Measurements from ENCODE around the gene KRTAP9-4.
"Not testable (repeated sequence)": the region's sequence is repeated elsewhere in the genome, so short reads cannot be mapped to it uniquely, and the experiment has no call there.

KRTAP9-4 gene

GRCh38 chr17:41249637-41250240 is at the start of gene KRTAP9-4:
TSS of gene KRTAP9-4 (plus strand) at chr17:41249687. CDS start at chr17:41249721, 34 bp downstream.
- DNase-seq (ENCODE audit: low read depth in 2 of 2) = not testable (repeated sequence)

GRCh38 chr17:41211845-41212466 is 37.5 kb upstream of the KRTAP9-4 start:
- DNase-seq (ENCODE audit: low read depth in 2 of 2) = no peak

GRCh38 chr17:41212524-41213169 is 36.8 kb upstream of the KRTAP9-4 start:
- DNase-seq (ENCODE audit: low read depth in 2 of 2) = no peak

GRCh38 chr17:41215681-41216080 is 33.8 kb upstream of the KRTAP9-4 start:
- no peak for DNase-seq (ENCODE audit: low read depth in 2 of 2)

- no peak for DNase-seq (ENCODE audit: low read depth in 2 of 2)
Measured at GRCh38 chr17:41223821-41224220, 25.7 kb upstream of the KRTAP9-4 start.

GRCh38 chr17:41226051-41226450 is 23.4 kb upstream of the KRTAP9-4 start:
- no peak for DNase-seq (ENCODE audit: low read depth in 2 of 2)

- DNase-seq (ENCODE audit: low read depth in 2 of 2) = not testable (repeated sequence)
Measured at GRCh38 chr17:41226598-41227095, 22.8 kb upstream of the KRTAP9-4 start, which contains the start of gene KRTAP9-2. TSS of gene KRTAP9-2 (plus strand) at chr17:41226648. CDS start at chr17:41226655, 7 bp downstream.

GRCh38 chr17:41230094-41230493 is 19.4 kb upstream of the KRTAP9-4 start:
- no peak for DNase-seq (ENCODE audit: low read depth in 2 of 2)

- no peak for DNase-seq (ENCODE audit: low read depth in 2 of 2)
Measured at GRCh38 chr17:41231731-41232130, 17.8 kb upstream of the KRTAP9-4 start.

- not testable (repeated sequence) for DNase-seq (ENCODE audit: low read depth in 2 of 2)
Measured at GRCh38 chr17:41232399-41233105, 16.9 kb upstream of the KRTAP9-4 start, which contains the start of gene KRTAP9-3. TSS of gene KRTAP9-3 (plus strand) at chr17:41232449. CDS start at chr17:41232502, 53 bp downstream.

- DNase-seq (ENCODE audit: low read depth in 2 of 2) = not testable (repeated sequence)
Measured at GRCh38 chr17:41237116-41237515, 12.4 kb upstream of the KRTAP9-4 start.

- not testable (repeated sequence) for DNase-seq (ENCODE audit: low read depth in 2 of 2)
Measured at GRCh38 chr17:41237949-41238437, 11.5 kb upstream of the KRTAP9-4 start, which contains the start of gene KRTAP9-8. TSS of gene KRTAP9-8 (plus strand) at chr17:41237999. CDS start at chr17:41238052, 53 bp downstream.

- DNase-seq (ENCODE audit: low read depth in 2 of 2) = not testable (repeated sequence)
Measured at GRCh38 chr17:41246995-41247787, 2.3 kb upstream of the KRTAP9-4 start.

- no peak for DNase-seq (ENCODE audit: low read depth in 2 of 2)
Measured at GRCh38 chr17:41251261-41251660, 1.8 kb downstream of the KRTAP9-4 start.

GRCh38 chr17:41254861-41255260 is 5.4 kb downstream of the KRTAP9-4 start:
- DNase-seq (ENCODE audit: low read depth in 2 of 2) = no peak

GRCh38 chr17:41255381-41256290 is 6.1 kb downstream of the KRTAP9-4 start, which contains the start of gene KRTAP9-9:
TSS of gene KRTAP9-9 (plus strand) at chr17:41255384.
- not testable (repeated sequence) for DNase-seq (ENCODE audit: low read depth in 2 of 2)

- DNase-seq (ENCODE audit: low read depth in 2 of 2) = no peak
Measured at GRCh38 chr17:41256291-41256685, 6.8 kb downstream of the KRTAP9-4 start.

- no peak for DNase-seq (ENCODE audit: low read depth in 2 of 2)
Measured at GRCh38 chr17:41258406-41258805, 8.9 kb downstream of the KRTAP9-4 start.

GRCh38 chr17:41263212-41263611 is 13.7 kb downstream of the KRTAP9-4 start:
- DNase-seq (ENCODE audit: low read depth in 2 of 2) = no peak

GRCh38 chr17:41264599-41264998 is 15.1 kb downstream of the KRTAP9-4 start:
- DNase-seq (ENCODE audit: low read depth in 2 of 2) = no peak

All from stimulated activated CD4-positive, alpha-beta T cell treated with anti-CD3 and anti-CD28 coated beads, Interleukin-15, amount 100 ng/mL, for 48 hours (primary cell).